Endothelial cell of umbilical vein (primary cell): ENCODE measurements around the gene RFK. TPM values are rescaled to one million over a fixed set of nuclear protein-coding genes. Genes with fewer than 3 reads are reported as not detected.

Source experiments
- BruUV-seq: library from RNA; stranded (reverse); fragments of 400-500 nt; replicated peaks from 2 replicates; lab custom pipeline; 2021; lab: Mats Ljungman, UMichigan
- CTCF ChIA-PET: fragments of 300-600, 350-600 bp; sonication (Branson Sonifier 250); formaldehyde crosslinking; loops from one replicate; lab custom pipeline; 2021; ENCODE audit warnings: antibody characterized with exemption, inconsistent platforms; lab: Charles Lee
- POLR2A ChIA-PET: fragments of 300-600, 350-600 bp; sonication (Branson Sonifier 250); formaldehyde crosslinking; loops from one replicate; lab custom pipeline; 2021; ENCODE audit warnings: antibody characterized with exemption, inconsistent platforms; lab: Charles Lee
- DNase-seq: peaks from one replicate; pipeline ENCODE4 v3.0.0-alpha.2; 2011; ENCODE audit warnings: low read depth, low spot score
- FAIRE-seq: peaks from 2 replicates; lab custom pipeline; 2011; peaks lifted over from hg19 to GRCh38; lab: Jason Lieb, UNC
- H2AFZ ChIP-seq: 2 replicates; pipeline ENCODE4 v1.6.0; 2012; ENCODE audit warnings: low read depth, low read length, control low read depth, inconsistent platforms
- H3K27ac ChIP-seq: 2 replicates; pipeline ENCODE4 v1.5.1; 2011; ENCODE audit warnings: low read depth, mild to moderate bottlenecking, control low read depth, low read length, moderate library complexity; ENCODE audit not compliant: insufficient read depth
- H3K27me3 ChIP-seq, 2 experiments: 2 replicates each; pipeline versions ENCODE4 v1.6.0 to v1.6.1; 2011; ENCODE audit warnings: low read length in 2 of 2, mixed read lengths in 1 of 2; ENCODE audit not compliant: control insufficient read depth in 2 of 2, insufficient read depth in 2 of 2
- H3K36me3 ChIP-seq, 2 experiments: 2 replicates in 1 of 2; 3 replicates in 1 of 2; pipeline ENCODE4 v1.5.1; 2011; ENCODE audit warnings: low read length in 2 of 2, mild to moderate bottlenecking in 1 of 2, moderate library complexity in 1 of 2; ENCODE audit not compliant: control insufficient read depth in 2 of 2, insufficient read depth in 2 of 2; ENCODE audit errors: extremely low read depth in 1 of 2
- H3K4me1 ChIP-seq: 3 replicates; pipeline ENCODE4 v1.5.1; 2011; ENCODE audit warnings: mild to moderate bottlenecking, low read length; ENCODE audit not compliant: control insufficient read depth, insufficient read depth; ENCODE audit errors: extremely low read depth
- H3K4me2 ChIP-seq: 2 replicates; pipeline ENCODE4 v1.6.1; 2011; ENCODE audit warnings: low read length, control low read depth, mixed read lengths; ENCODE audit not compliant: insufficient read depth
- H3K4me3 ChIP-seq, 3 experiments: fragments of 200-600 bp in 1 of 3; sonication (generic), shearing (Covaris generic) in 1 of 3; replicated peaks in 1 of 3; 2 replicates each; pipeline ENCODE4 v1.5.1; 2011 to 2016; ENCODE audit warnings: control low read depth in 3 of 3, low read length in 3 of 3, mild to moderate bottlenecking in 2 of 3, inconsistent platforms in 1 of 3, low read depth in 1 of 3, moderate library complexity in 1 of 3; ENCODE audit not compliant: insufficient read depth in 1 of 3
- H3K79me2 ChIP-seq: 2 replicates; pipeline ENCODE4 v1.6.0; 2012; ENCODE audit warnings: low read length, inconsistent platforms; ENCODE audit not compliant: control insufficient read depth, insufficient read depth
- H3K9ac ChIP-seq: replicated peaks from 2 replicates; pipeline ENCODE3; 2011; ENCODE audit warnings: low read length, control low read depth; ENCODE audit not compliant: insufficient read depth; ENCODE audit errors: extremely low read depth
- H3K9me1 ChIP-seq: replicated peaks from 3 replicates; pipeline ENCODE4 v1.6.0; 2011; ENCODE audit warnings: mild to moderate bottlenecking, low read length; ENCODE audit not compliant: control insufficient read depth, insufficient read depth; ENCODE audit errors: extremely low read depth
- H3K9me3 ChIP-seq: replicated peaks from 2 replicates; pipeline ENCODE4 v1.5.1; 2012; ENCODE audit warnings: low read length, inconsistent platforms; ENCODE audit not compliant: control insufficient read depth, insufficient read depth
- H4K20me1 ChIP-seq: replicated peaks from 2 replicates; pipeline ENCODE3; 2011; ENCODE audit warnings: mild to moderate bottlenecking, low read length; ENCODE audit not compliant: control insufficient read depth, insufficient read depth; ENCODE audit errors: extremely low read depth
- EZH2 ChIP-seq: IDR thresholded peaks from 2 replicates; pipeline ENCODE4 v1.6.1; 2012; ENCODE audit warnings: borderline replicate concordance, low read depth, mild to moderate bottlenecking, moderate library complexity, low read length, inconsistent platforms; ENCODE audit not compliant: severe bottlenecking
- FOS ChIP-seq: IDR thresholded peaks from 2 replicates; pipeline ENCODE4 v1.6.1; 2011; ENCODE audit warnings: mild to moderate bottlenecking, low read length, moderate library complexity, borderline replicate concordance; ENCODE audit not compliant: insufficient read depth
- GATA2 ChIP-seq: IDR thresholded peaks from 2 replicates; pipeline ENCODE4 v1.7.0; 2011; ENCODE audit warnings: low read depth, mild to moderate bottlenecking, moderate library complexity, mixed read lengths, low read length; ENCODE audit not compliant: insufficient read length, insufficient read depth
- JUN ChIP-seq: IDR thresholded peaks from 2 replicates; pipeline ENCODE4 v1.6.1; 2011; ENCODE audit warnings: borderline replicate concordance, low read depth; ENCODE audit not compliant: insufficient read length, insufficient read depth
- MYC ChIP-seq: IDR thresholded peaks from one replicate; pipeline ENCODE4 v1.6.1; 2011; ENCODE audit warnings: mild to moderate bottlenecking, low read depth, low read length
- POLR2A ChIP-seq: IDR thresholded peaks from 2 replicates; pipeline ENCODE4 v1.6.1; 2012; ENCODE audit warnings: low read depth, mild to moderate bottlenecking, control low read depth, low read length
- POLR2AphosphoS5 ChIP-seq: IDR thresholded peaks from 2 replicates; pipeline ENCODE4 v1.6.1; 2012; ENCODE audit warnings: low read depth, mild to moderate bottlenecking, control low read depth, low read length, moderate library complexity; ENCODE audit not compliant: insufficient read depth
- dilution Hi-C: fragments of 300-500 bp; cut with MboI; formaldehyde crosslinking; loops from one replicate; pipeline ENCODE4 v1.15.0; 2019; ENCODE audit warnings: low sequenced_read_pairs; ENCODE audit not compliant: extremely low pct_ligation_motif_present
- intact Hi-C: fragments of 100-400 bp; cut with micrococcal nuclease; formaldehyde crosslinking; loops from one replicate; pipeline ENCODE4 v1.10.0; 2022
- polyA plus RNA-seq, 4 experiments: library from polyadenylated mRNA; depleted of rRNA in 3 of 4; stranded (reverse) in 3 of 4; unstranded in 1 of 4; fragments of >200 nt; gene quantifications; 2 replicates each; pipeline versions ENCODE4 v1.2.1 to v1.2.3, GENCODE V29; 2011 to 2012; ENCODE audit warnings: missing spikeins in 1 of 4
- total RNA-seq: library from RNA; stranded (reverse); gene quantifications from 2 replicates; pipeline ENCODE4 v1.2.3, GENCODE V29; 2021
- TF ChIP-seq, protein P1 (sequence below), 2 donors: IDR thresholded peaks; 1 replicate in 1 of 2; 2 replicates in 1 of 2; pipeline ENCODE4 v1.5.1; 2011; ENCODE audit warnings: low read length in 2 of 2, mild to moderate bottlenecking in 2 of 2, moderate library complexity in 2 of 2, control low read depth in 1 of 2, inconsistent platforms in 1 of 2, low read depth in 1 of 2; ENCODE audit not compliant: insufficient read depth in 1 of 2; ENCODE audit errors: extremely low read depth in 1 of 2
- TF ChIP-seq, protein P2 (sequence below): IDR thresholded peaks from 2 replicates; pipeline ENCODE4 v1.6.1; 2011; ENCODE audit not compliant: insufficient read depth, insufficient read length

Gene RFK
- total and polyA plus RNA-seq, 2 donors (not counting 3 experiments of a cell fraction or from before 2014, with no cell fraction given): 18.1 to 32.9 TPM

DNA sequence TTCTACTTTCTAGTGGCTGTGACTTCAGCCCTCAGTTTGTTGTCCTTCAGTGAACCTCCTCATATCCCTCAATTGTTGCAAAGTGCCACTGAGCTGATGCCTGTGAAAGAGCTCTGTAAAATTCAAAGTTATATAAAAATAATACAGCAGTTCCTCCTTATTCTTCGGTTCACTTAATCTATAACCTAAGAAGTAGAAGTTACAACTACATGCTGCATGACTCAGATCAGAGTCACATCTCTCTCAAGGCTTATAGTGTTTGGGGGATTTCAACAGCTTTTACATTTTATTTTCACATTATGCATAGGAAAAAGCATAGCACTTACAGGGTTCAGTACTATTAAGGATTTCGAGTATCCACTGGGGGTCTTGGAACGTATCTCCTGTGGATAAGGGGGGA is 39.6 kb upstream of the RFK start:
- FAIRE-seq (no peak), DNase-seq (no peak)
- no TSS peak for BruUV-seq

DNA sequence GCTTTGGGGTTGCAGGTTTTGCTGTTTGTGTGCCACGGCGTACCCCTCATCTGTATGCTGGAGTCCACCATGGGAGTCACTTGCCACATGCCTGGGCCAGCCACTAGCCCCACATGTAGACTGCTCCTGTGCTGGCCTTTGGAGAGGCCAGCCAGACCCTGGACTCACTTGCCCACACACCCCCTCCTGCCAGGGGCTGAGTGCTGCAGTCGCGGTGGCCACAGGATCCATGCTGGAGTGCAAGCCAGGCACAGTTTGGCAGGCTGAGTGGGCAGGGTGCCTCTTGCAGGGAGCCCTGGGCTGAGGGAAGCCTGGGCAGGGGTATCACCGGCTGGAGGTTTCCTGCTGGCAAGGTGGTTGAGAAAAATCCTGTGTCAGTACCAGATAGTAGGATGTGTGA is 39.2 kb upstream of the RFK start:
- Histone ChIP-seq H2AFZ (no peak overlapping the region), H3K4me2 (no peak overlapping the region), H4K20me1 (no peaks in the 10 kb centered on the region), H3K9me3 (no peaks in the 10 kb centered on the region), H3K9ac (no peak overlapping the region), H3K36me3 (no peaks in the 10 kb centered on the region), H3K27me3 (no peaks in the 10 kb centered on the region), H3K9me1 (no peaks in the 10 kb centered on the region), H3K4me3 (no peak overlapping the region), H3K27ac (no peak overlapping the region), H3K4me1 (no peaks in the 10 kb centered on the region), H3K79me2 (no peaks in the 10 kb centered on the region)
- no peak for TF ChIP-seq MYC
- TF ChIP-seq, protein P1, sequence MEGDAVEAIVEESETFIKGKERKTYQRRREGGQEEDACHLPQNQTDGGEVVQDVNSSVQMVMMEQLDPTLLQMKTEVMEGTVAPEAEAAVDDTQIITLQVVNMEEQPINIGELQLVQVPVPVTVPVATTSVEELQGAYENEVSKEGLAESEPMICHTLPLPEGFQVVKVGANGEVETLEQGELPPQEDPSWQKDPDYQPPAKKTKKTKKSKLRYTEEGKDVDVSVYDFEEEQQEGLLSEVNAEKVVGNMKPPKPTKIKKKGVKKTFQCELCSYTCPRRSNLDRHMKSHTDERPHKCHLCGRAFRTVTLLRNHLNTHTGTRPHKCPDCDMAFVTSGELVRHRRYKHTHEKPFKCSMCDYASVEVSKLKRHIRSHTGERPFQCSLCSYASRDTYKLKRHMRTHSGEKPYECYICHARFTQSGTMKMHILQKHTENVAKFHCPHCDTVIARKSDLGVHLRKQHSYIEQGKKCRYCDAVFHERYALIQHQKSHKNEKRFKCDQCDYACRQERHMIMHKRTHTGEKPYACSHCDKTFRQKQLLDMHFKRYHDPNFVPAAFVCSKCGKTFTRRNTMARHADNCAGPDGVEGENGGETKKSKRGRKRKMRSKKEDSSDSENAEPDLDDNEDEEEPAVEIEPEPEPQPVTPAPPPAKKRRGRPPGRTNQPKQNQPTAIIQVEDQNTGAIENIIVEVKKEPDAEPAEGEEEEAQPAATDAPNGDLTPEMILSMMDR (IDR thresholded peaks at IDR 0.05; ENCODE audit: extremely low read depth in 1 of 2, insufficient read depth in 1 of 2, low read depth in 1 of 2, low read length in 2 of 2): no peak
- no peak for TF ChIP-seq GATA2
- no peak for TF ChIP-seq JUN
- TF ChIP-seq, protein P2, sequence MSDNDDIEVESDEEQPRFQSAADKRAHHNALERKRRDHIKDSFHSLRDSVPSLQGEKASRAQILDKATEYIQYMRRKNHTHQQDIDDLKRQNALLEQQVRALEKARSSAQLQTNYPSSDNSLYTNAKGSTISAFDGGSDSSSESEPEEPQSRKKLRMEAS: no peak
- no peak for TF ChIP-seq POLR2AphosphoS5
- no peak for TF ChIP-seq POLR2A
- TF ChIP-seq EZH2: no peak
- TF ChIP-seq FOS: no peak
- no peak for DNase-seq
- intact Hi-C loops: no loop called here
- no peak for FAIRE-seq
- CTCF ChIA-PET: interaction anchor here (1.4 to 1.9 kb wide), 3 partner anchors 14 to 225 kb away, joined by 3 to 8 read pairs (median 3); no protein-coding TSS in a partner anchor
- POLR2A ChIA-PET: no interaction called here
- BruUV-seq: no TSS peak
- dilution Hi-C loops: no loop called here

More for the DNA sequence above, 39.6 kb upstream of the RFK start:
- dilution Hi-C loops (no loop called here), intact Hi-C loops (no loop called here)
- TF ChIP-seq POLR2AphosphoS5 (no peak), FOS (peak; percentile 35)
- H3K4me3 ChIP-seq: no peak overlapping the region
- no peaks in the 10 kb centered on the region for H3K79me2 ChIP-seq
- no peaks in the 10 kb centered on the region for H3K36me3 ChIP-seq
- H3K9ac ChIP-seq: no peak overlapping the region
- no peaks in the 10 kb centered on the region for H3K27me3 ChIP-seq
- H3K27ac ChIP-seq: no peak overlapping the region
- H3K9me1 ChIP-seq: no peaks in the 10 kb centered on the region
- ChIA-PET CTCF (interaction anchor here (1.4 to 1.9 kb wide), 3 partner anchors 14 to 225 kb away, joined by 3 to 8 read pairs (median 3); no protein-coding TSS in a partner anchor), POLR2A (no interaction called here)
- no peaks in the 10 kb centered on the region for H4K20me1 ChIP-seq
- H3K4me1 ChIP-seq: no peaks in the 10 kb centered on the region
- no peak overlapping the region for H2AFZ ChIP-seq
- H3K9me3 ChIP-seq: no peaks in the 10 kb centered on the region
- H3K4me2 ChIP-seq: no peak overlapping the region
